Liver (tissue), 9 donors: ENCODE measurements around the gene UBAP2. TPM values are rescaled to one million over a fixed set of nuclear protein-coding genes. Genes with fewer than 3 reads are reported as not detected.

Source experiments
- DNase-seq: peaks from one replicate; pipeline ENCODE4 v3.0.0-alpha.2; 2017; ENCODE audit warnings: low spot score
- H3K27ac ChIP-seq, 2 donors: one replicate each; pipeline ENCODE4 v1.7.0; 2013; ENCODE audit warnings: inconsistent platforms in 2 of 2, low read length in 2 of 2, control low read depth in 1 of 2, low read depth in 1 of 2, mild to moderate bottlenecking in 1 of 2
- H3K27me3 ChIP-seq, 4 donors: one replicate each; pipeline versions ENCODE4 v1.6.1 to v1.7.0; 2013; ENCODE audit warnings: low read length in 3 of 4, inconsistent platforms in 1 of 4, mild to moderate bottlenecking in 1 of 4, moderate library complexity in 1 of 4; ENCODE audit not compliant: control insufficient read depth in 4 of 4, insufficient read depth in 4 of 4
- H3K36me3 ChIP-seq, 4 donors: one replicate each; pipeline versions ENCODE4 v1.6.1 to v1.7.0; 2013; ENCODE audit warnings: low read length in 3 of 4, mild to moderate bottlenecking in 3 of 4, low read depth in 1 of 4, moderate library complexity in 1 of 4; ENCODE audit not compliant: control insufficient read depth in 4 of 4, insufficient read depth in 3 of 4
- H3K4me1 ChIP-seq, 4 donors: one replicate each; pipeline versions ENCODE4 v1.6.1 to v1.7.0; 2013; ENCODE audit warnings: low read length in 3 of 4, mild to moderate bottlenecking in 3 of 4, moderate library complexity in 1 of 4; ENCODE audit not compliant: control insufficient read depth in 4 of 4, insufficient read depth in 4 of 4
- H3K4me3 ChIP-seq, 3 donors: one replicate each; pipeline versions ENCODE4 v1.6.1 to v1.7.0; 2013; ENCODE audit warnings: low read length in 3 of 3, control low read depth in 1 of 3, low read depth in 1 of 3, mild to moderate bottlenecking in 1 of 3
- H3K9ac ChIP-seq, 2 donors: one replicate each; pipeline ENCODE4 v1.7.0; 2013; ENCODE audit warnings: low read length in 2 of 2, mild to moderate bottlenecking in 2 of 2, moderate library complexity in 2 of 2, control low read depth in 1 of 2, low read depth in 1 of 2
- H3K9me3 ChIP-seq, 4 donors: one replicate each; pipeline versions ENCODE4 v1.6.1 to v1.7.0; 2013; ENCODE audit warnings: low read length in 3 of 4; ENCODE audit not compliant: control insufficient read depth in 4 of 4
- ATF3 ChIP-seq: IDR thresholded peaks from 2 replicates; pipeline ENCODE4 v1.6.1; 2016; ENCODE audit warnings: antibody characterized with exemption
- CTCF ChIP-seq: fragments of 150-350 bp; IDR thresholded peaks from 2 replicates; pipeline ENCODE4 v1.5.1; 2017; ENCODE audit warnings: improper control_type of control experiment, low read depth, low read length; ENCODE audit not compliant: missing input control
- EGR1 ChIP-seq, 2 donors: IDR thresholded peaks; 2 replicates each; pipeline ENCODE4 v1.6.1; 2016 to 2018; ENCODE audit warnings: antibody characterized with exemption in 2 of 2, low read depth in 2 of 2
- FOXA1 ChIP-seq: IDR thresholded peaks from 2 replicates; pipeline ENCODE4 v1.6.1; 2016; ENCODE audit warnings: antibody characterized with exemption
- FOXA2 ChIP-seq: IDR thresholded peaks from 2 replicates; pipeline ENCODE4 v1.6.1; 2016; ENCODE audit warnings: antibody characterized with exemption
- GABPA ChIP-seq, 2 donors: IDR thresholded peaks in 1 of 2; conservative IDR thresholded peaks in 1 of 2; 2 replicates each; pipeline ENCODE4 v1.6.1; 2016; ENCODE audit warnings: antibody characterized with exemption in 2 of 2, mild to moderate bottlenecking in 1 of 2, moderate library complexity in 1 of 2
- HNF4A ChIP-seq, 2 donors: conservative IDR thresholded peaks; 2 replicates each; pipeline ENCODE4 v1.6.1; 2016; ENCODE audit warnings: antibody characterized with exemption in 2 of 2, mild to moderate bottlenecking in 2 of 2
- HNF4G ChIP-seq: IDR thresholded peaks from 2 replicates; pipeline ENCODE4 v1.6.1; 2016; ENCODE audit warnings: antibody characterized with exemption
- JUND ChIP-seq, 2 donors: IDR thresholded peaks; 2 replicates each; pipeline ENCODE4 v1.6.1; 2016; ENCODE audit warnings: antibody characterized with exemption in 2 of 2
- MAX ChIP-seq: IDR thresholded peaks from 2 replicates; pipeline ENCODE4 v1.6.1; 2016; ENCODE audit warnings: antibody characterized with exemption
- NR2F2 ChIP-seq: IDR thresholded peaks from 2 replicates; pipeline ENCODE4 v1.6.1; 2016; ENCODE audit warnings: antibody characterized with exemption
- RAD21 ChIP-seq, 2 donors: IDR thresholded peaks; 2 replicates each; pipeline ENCODE4 v1.6.1; 2016; ENCODE audit warnings: antibody characterized with exemption in 2 of 2, mild to moderate bottlenecking in 2 of 2
- REST ChIP-seq: IDR thresholded peaks from 2 replicates; pipeline ENCODE4 v1.6.1; 2016; ENCODE audit warnings: antibody characterized with exemption, mild to moderate bottlenecking
- RXRA ChIP-seq, 2 donors: IDR thresholded peaks; 2 replicates each; pipeline ENCODE4 v1.6.1; 2017 to 2018; ENCODE audit warnings: antibody characterized with exemption in 2 of 2, mild to moderate bottlenecking in 1 of 2
- SP1 ChIP-seq: IDR thresholded peaks from 2 replicates; pipeline ENCODE4 v1.6.1; 2018; ENCODE audit warnings: antibody characterized with exemption, mild to moderate bottlenecking
- TAF1 ChIP-seq: conservative IDR thresholded peaks from 2 replicates; pipeline ENCODE4 v1.6.1; 2016; ENCODE audit warnings: antibody characterized with exemption, mild to moderate bottlenecking
- YY1 ChIP-seq: IDR thresholded peaks from 2 replicates; pipeline ENCODE4 v1.6.1; 2016; ENCODE audit warnings: antibody characterized with exemption, mild to moderate bottlenecking
- ZBTB33 ChIP-seq: IDR thresholded peaks from 2 replicates; pipeline ENCODE4 v1.6.1; 2016; ENCODE audit warnings: antibody characterized with exemption
- polyA plus RNA-seq, 2 donors: library from polyadenylated mRNA; stranded (reverse) in 1 of 2; unstranded in 1 of 2; fragments of 200-250 nt in 1 of 2; fragments of >200 nt in 1 of 2; fragmentation: Nextera tagmentation in 1 of 2; extraction: Ambion mirVana in 1 of 2; gene quantifications; one replicate each; pipeline versions ENCODE4 v1.2.1 to v1.2.3, GENCODE V29; 2013 to 2015
- total RNA-seq, 2 donors: library from RNA; depleted of rRNA; stranded (reverse); fragments of >200 nt; gene quantifications; one replicate each; pipeline ENCODE4 v1.2.3, GENCODE V29; 2014
- donor health status: healthy.
- donor health status: healthy.
- donor health status: healthy.
- donor health status: healthy.
- donor health status: healthy.

The UBAP2 gene
- total and polyA plus RNA-seq, 4 donors: 5.4 to 12.6 (median 8.3) TPM

- TF ChIP-seq MAX (no peak), FOXA1 (no peak), RXRA (IDR thresholded peaks at IDR 0.05) (no peak), HNF4A (conservative IDR thresholded peaks at IDR 0.05) (no peak), CTCF (no peak), GABPA (IDR thresholded peaks at IDR 0.05 in 1 of 2, conservative IDR thresholded peaks at IDR 0.05 in 1 of 2) (no peak), RAD21 (IDR thresholded peaks at IDR 0.05) (no peak), ATF3 (no peak), TAF1 (no peak), SP1 (no peak), JUND (IDR thresholded peaks at IDR 0.05) (no peak), NR2F2 (no peak), HNF4G (no peak), EGR1 (IDR thresholded peaks at IDR 0.05; ENCODE audit: low read depth in 2 of 2) (no peak), REST (no peak), FOXA2 (no peak), YY1 (no peak), ZBTB33 (no peak)
- no peaks in the 10 kb centered on the region for H3K9me3 ChIP-seq
- no peaks in the 10 kb centered on the region for H3K4me1 ChIP-seq
- no peak overlapping the region for H3K9ac ChIP-seq
- no peak overlapping the region for H3K4me3 ChIP-seq
- no peak for DNase-seq
- H3K36me3 ChIP-seq: peaks cover 0 to 7% (median 3%) of the 10 kb centered on the region in 4 donors
- H3K27ac ChIP-seq: no peak overlapping the region
- H3K27me3 ChIP-seq: no peaks in the 10 kb centered on the region
Observed at GRCh38 chr9:33893861-33894260, 154.8 kb downstream of the UBAP2 start.
